Trophoblast cell (in vitro differentiated cells and primary cell): ENCODE results near the gene NFX1.

Source experiments
- DNase-seq, 2 donors: peaks; one replicate each; pipeline ENCODE4 v3.0.0-alpha.2; 2016
- H2AFZ ChIP-seq: 2 replicates; pipeline ENCODE4 v1.6.1; 2013; ENCODE audit warnings: low read length, moderate library complexity, mild to moderate bottlenecking; ENCODE audit not compliant: insufficient read depth, poor library complexity
- H2AK5ac ChIP-seq: 2 replicates; pipeline ENCODE4 v1.6.1; 2013; ENCODE audit warnings: mild to moderate bottlenecking, low read length
- H2BK120ac ChIP-seq: 2 replicates; pipeline ENCODE4 v1.6.1; 2013; ENCODE audit warnings: low read length, mild to moderate bottlenecking, moderate library complexity; ENCODE audit not compliant: insufficient read depth, poor library complexity
- H2BK12ac ChIP-seq: 2 replicates; pipeline ENCODE4 v1.6.1; 2013; ENCODE audit warnings: mild to moderate bottlenecking, low read length, moderate library complexity
- H2BK5ac ChIP-seq: 2 replicates; pipeline ENCODE4 v1.6.1; 2013; ENCODE audit warnings: low read length, low read depth, moderate library complexity, mild to moderate bottlenecking; ENCODE audit not compliant: poor library complexity
- H3K14ac ChIP-seq: 2 replicates; pipeline ENCODE4 v1.6.1; 2013; ENCODE audit warnings: mild to moderate bottlenecking, low read length
- H3K18ac ChIP-seq: 2 replicates; pipeline ENCODE4 v1.6.1; 2013; ENCODE audit warnings: mild to moderate bottlenecking, low read length
- H3K23ac ChIP-seq: 2 replicates; pipeline ENCODE4 v1.6.1; 2013; ENCODE audit warnings: low read length
- H3K27ac ChIP-seq: 2 replicates; pipeline ENCODE4 v1.5.1; 2013; ENCODE audit warnings: low read depth, mild to moderate bottlenecking, inconsistent platforms, low read length, moderate library complexity
- H3K27me3 ChIP-seq: 2 replicates; pipeline ENCODE4 v1.6.1; 2013; ENCODE audit warnings: inconsistent platforms, mild to moderate bottlenecking, low read length, moderate library complexity; ENCODE audit not compliant: insufficient read depth
- H3K36me3 ChIP-seq, 2 experiments: 1 replicate in 1 of 2; 2 replicates in 1 of 2; pipeline ENCODE4 v1.6.1; 2013; ENCODE audit warnings: low read length in 2 of 2, mild to moderate bottlenecking in 2 of 2, moderate library complexity in 1 of 2; ENCODE audit not compliant: insufficient read depth in 2 of 2, control insufficient read depth in 1 of 2
- H3K4ac ChIP-seq: 2 replicates; pipeline ENCODE4 v1.6.1; 2013; ENCODE audit warnings: low read depth, mild to moderate bottlenecking, low read length, moderate library complexity
- H3K4me1 ChIP-seq, 2 experiments: 1 replicate in 1 of 2; 2 replicates in 1 of 2; pipeline ENCODE4 v1.6.1; 2013; ENCODE audit warnings: low read length in 2 of 2, mild to moderate bottlenecking in 2 of 2, moderate library complexity in 1 of 2; ENCODE audit not compliant: insufficient read depth in 2 of 2, control insufficient read depth in 1 of 2
- H3K4me2 ChIP-seq: 2 replicates; pipeline ENCODE4 v1.6.1; 2013; ENCODE audit warnings: inconsistent platforms, mild to moderate bottlenecking, low read length, moderate library complexity
- H3K4me3 ChIP-seq: 2 replicates; pipeline ENCODE4 v1.5.1; 2013; ENCODE audit warnings: mild to moderate bottlenecking, low read depth, low read length, inconsistent platforms
- H3K79me1 ChIP-seq: one replicate; pipeline ENCODE4 v1.6.1; 2013; ENCODE audit warnings: low read length
- H3K79me2 ChIP-seq: 2 replicates; pipeline ENCODE4 v1.6.1; 2013; ENCODE audit warnings: low read length, mild to moderate bottlenecking; ENCODE audit not compliant: control insufficient read depth, insufficient read depth, poor library complexity
- H3K9ac ChIP-seq: 2 replicates; pipeline ENCODE4 v1.6.1; 2013; ENCODE audit warnings: mild to moderate bottlenecking, low read length
- H3K9me3 ChIP-seq: 2 replicates; pipeline ENCODE4 v1.6.1; 2013; ENCODE audit warnings: low read depth, mild to moderate bottlenecking, control low read depth, inconsistent platforms, low read length; ENCODE audit not compliant: insufficient read depth
- H4K12ac ChIP-seq: 2 replicates; pipeline ENCODE4 v1.6.1; 2013; ENCODE audit warnings: low read depth, mild to moderate bottlenecking, low read length, moderate library complexity
- H4K8ac ChIP-seq: 2 replicates; pipeline ENCODE4 v1.6.1; 2013; ENCODE audit warnings: low read depth, mild to moderate bottlenecking, low read length, moderate library complexity
- H4K91ac ChIP-seq: one replicate; pipeline ENCODE4 v1.6.1; 2013; ENCODE audit warnings: low read depth, mild to moderate bottlenecking, low read length, moderate library complexity
- WGBS: extraction: QIAGEN DNeasy Blood & Tissue Kit; methylation state at CpG from one replicate; pipeline ENCODE4 v1.1.7; 2013; ENCODE audit warnings: missing lambda C conversion rate; ENCODE audit not compliant: insufficient read length, insufficient coverage; ENCODE audit errors: extremely low coverage; 5-methylcytosine and 5-hydroxymethylcytosine counted together

NFX1 gene

DNA sequence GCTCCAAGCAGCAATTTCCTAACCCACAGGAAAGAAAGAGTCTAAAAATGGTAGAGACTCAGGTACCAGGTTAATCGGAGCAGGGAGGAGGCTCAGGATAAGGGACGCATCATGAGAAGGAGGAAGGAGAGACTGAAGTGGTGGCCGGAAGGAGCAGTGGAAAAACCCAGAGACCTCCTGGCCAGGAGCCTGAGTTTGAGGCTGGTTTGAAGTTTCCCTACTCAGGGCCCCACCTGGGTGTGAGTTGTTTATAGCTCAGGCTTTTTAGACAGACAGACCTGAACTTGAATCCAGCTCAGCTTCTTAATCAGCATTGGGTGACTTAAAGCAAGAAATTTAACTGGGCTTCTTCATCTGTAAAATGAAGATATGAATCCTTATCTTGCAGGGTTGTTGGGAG is 124.0 kb downstream of the NFX1 start:
- no peak overlapping the region for H2BK5ac ChIP-seq
- H3K27me3 ChIP-seq = no peaks in the 10 kb centered on the region
- no peaks in the 10 kb centered on the region for H3K79me1 ChIP-seq
- no peak overlapping the region for H3K18ac ChIP-seq
- no peak overlapping the region for H3K9ac ChIP-seq
- H3K9me3 ChIP-seq = peaks cover 1% of the 10 kb centered on the region
- H2AFZ ChIP-seq = no peak overlapping the region
- no peak overlapping the region for H3K27ac ChIP-seq
- no peak overlapping the region for H4K12ac ChIP-seq
- no peak overlapping the region for H3K4me2 ChIP-seq
- H3K4ac ChIP-seq = no peak overlapping the region
- no peak overlapping the region for H4K8ac ChIP-seq
- no peak overlapping the region for H2BK120ac ChIP-seq
- H2AK5ac ChIP-seq = no peak overlapping the region
- no peaks in the 10 kb centered on the region for H3K79me2 ChIP-seq
- H3K36me3 ChIP-seq = no peaks in the 10 kb centered on the region
- no peak overlapping the region for H3K4me3 ChIP-seq
- H2BK12ac ChIP-seq = no peak overlapping the region
- no peak for DNase-seq
- no peak overlapping the region for H3K23ac ChIP-seq
- WGBS = no CpG with 5 or more reads among the region's 3 CpGs
- no peak overlapping the region for H4K91ac ChIP-seq
- no peak overlapping the region for H3K14ac ChIP-seq
- no peaks in the 10 kb centered on the region for H3K4me1 ChIP-seq

DNA sequence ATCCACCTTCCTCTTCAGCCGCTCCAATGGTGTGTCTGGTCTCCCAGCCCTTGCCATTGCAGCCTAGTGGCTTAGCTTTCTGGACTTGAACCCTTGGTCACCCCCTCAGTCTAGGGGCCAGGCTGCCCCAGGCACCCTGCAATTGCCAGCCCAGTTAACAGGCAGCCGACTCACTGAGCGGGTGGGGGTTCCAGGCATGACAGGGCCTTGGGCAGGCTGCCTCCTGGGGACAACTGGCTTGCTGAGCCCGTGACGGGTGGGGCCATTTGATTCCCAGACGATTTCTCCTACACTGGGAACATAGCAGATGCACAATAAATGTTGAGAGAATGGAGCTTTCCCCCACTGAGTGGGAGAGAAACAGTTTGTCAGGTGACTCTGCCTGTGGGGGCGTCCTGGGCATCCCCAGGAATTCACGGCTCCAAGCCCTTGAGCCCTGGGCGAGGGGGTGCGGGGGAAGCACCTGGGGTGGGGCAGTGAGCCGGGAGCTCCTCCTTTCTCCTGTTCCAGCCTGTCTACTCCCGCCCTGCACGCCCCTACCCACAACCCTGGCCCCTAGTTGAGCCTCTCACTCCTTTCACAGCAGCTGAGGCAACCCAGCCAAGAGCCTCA is 124.7 kb downstream of the NFX1 start:
- H3K79me2 ChIP-seq = no peaks in the 10 kb centered on the region
- no peak overlapping the region for H4K91ac ChIP-seq
- no peaks in the 10 kb centered on the region for H3K36me3 ChIP-seq
- no peak overlapping the region for H3K4me2 ChIP-seq
- H2BK12ac ChIP-seq = no peak overlapping the region
- no peaks in the 10 kb centered on the region for H3K4me1 ChIP-seq
- no peak overlapping the region for H4K12ac ChIP-seq
- no peak for DNase-seq
- H2AFZ ChIP-seq = no peak overlapping the region
- no peak overlapping the region for H3K4ac ChIP-seq
- H3K79me1 ChIP-seq = no peaks in the 10 kb centered on the region
- no peak overlapping the region for H3K9ac ChIP-seq
- no peak overlapping the region for H2BK5ac ChIP-seq
- H3K9me3 ChIP-seq = peaks cover 1% of the 10 kb centered on the region
- H3K27me3 ChIP-seq = no peaks in the 10 kb centered on the region
- H3K27ac ChIP-seq = no peak overlapping the region
- no CpG with 5 or more reads among the region's 13 CpGs for WGBS
- H3K23ac ChIP-seq = no peak overlapping the region
- H3K4me3 ChIP-seq = no peak overlapping the region
- H4K8ac ChIP-seq = no peak overlapping the region
- no peak overlapping the region for H2AK5ac ChIP-seq
- H2BK120ac ChIP-seq = no peak overlapping the region
- no peak overlapping the region for H3K14ac ChIP-seq
- H3K18ac ChIP-seq = no peak overlapping the region

DNA sequence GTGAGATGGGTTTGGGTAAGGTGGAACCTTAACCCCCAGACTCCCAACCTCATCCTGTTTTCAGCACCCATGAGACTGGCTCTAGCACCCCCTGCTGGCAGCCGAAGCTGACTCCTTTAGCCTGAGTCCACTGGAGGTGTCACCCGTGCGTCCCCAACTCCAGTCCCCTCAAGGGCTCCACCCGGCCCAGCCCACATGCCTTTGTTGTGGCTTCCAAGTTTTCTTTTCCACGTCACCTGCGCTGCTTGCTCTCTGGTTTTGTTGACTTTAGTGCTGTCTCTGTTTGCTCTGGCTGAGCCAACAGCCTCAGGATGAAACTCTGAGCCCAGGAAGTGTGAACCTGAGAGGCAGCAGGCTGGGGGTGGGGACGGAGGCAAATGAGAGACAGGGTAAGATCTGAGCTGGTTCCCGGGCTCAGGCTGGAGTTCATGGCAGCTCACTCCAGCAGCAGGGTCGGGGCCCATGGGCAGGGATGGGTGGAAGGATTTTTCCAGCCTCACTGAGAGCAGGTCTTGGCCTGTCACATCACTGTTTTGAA is 125.3 kb downstream of the NFX1 start:
- H4K8ac ChIP-seq = no peak overlapping the region
- no peak overlapping the region for H3K18ac ChIP-seq
- H2BK5ac ChIP-seq = no peak overlapping the region
- DNase-seq = peak; percentile 25 to 68
- H3K14ac ChIP-seq = no peak overlapping the region
- H3K36me3 ChIP-seq = no peaks in the 10 kb centered on the region
- H3K23ac ChIP-seq = no peak overlapping the region
- no peak overlapping the region for H3K4me3 ChIP-seq
- no peak overlapping the region for H2BK12ac ChIP-seq
- no peak overlapping the region for H2AFZ ChIP-seq
- no peak overlapping the region for H3K4me2 ChIP-seq
- H2AK5ac ChIP-seq = no peak overlapping the region
- peaks cover 1% of the 10 kb centered on the region for H3K9me3 ChIP-seq
- no peak overlapping the region for H4K91ac ChIP-seq
- H3K4me1 ChIP-seq = no peaks in the 10 kb centered on the region
- H4K12ac ChIP-seq = no peak overlapping the region
- WGBS = no CpG with 5 or more reads among the region's 9 CpGs
- H3K4ac ChIP-seq = no peak overlapping the region
- no peaks in the 10 kb centered on the region for H3K79me2 ChIP-seq
- H2BK120ac ChIP-seq = no peak overlapping the region
- no peaks in the 10 kb centered on the region for H3K27me3 ChIP-seq
- H3K9ac ChIP-seq = no peak overlapping the region
- H3K79me1 ChIP-seq = no peaks in the 10 kb centered on the region
- no peak overlapping the region for H3K27ac ChIP-seq

DNA sequence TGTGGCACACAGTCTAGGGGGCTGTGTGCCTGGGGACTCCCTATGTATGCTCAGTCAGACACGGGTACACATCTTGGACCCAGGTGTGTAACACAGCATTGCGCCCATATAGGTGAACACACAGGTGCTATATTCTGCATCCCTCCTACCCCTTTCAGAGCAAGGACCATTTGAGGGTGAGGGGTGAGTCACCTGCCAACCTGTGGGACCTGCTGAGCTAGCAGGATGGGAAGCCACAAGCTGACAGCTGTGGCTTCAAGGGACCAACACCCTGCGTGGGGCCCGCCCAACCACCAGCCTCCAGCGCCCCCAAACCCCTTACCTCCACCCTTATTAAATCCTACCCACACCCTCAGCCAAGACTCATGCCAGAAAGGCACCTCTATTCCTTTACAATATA is 126.7 kb downstream of the NFX1 start:
- H3K4me3 ChIP-seq = no peak overlapping the region
- no CpG with 5 or more reads among the region's 5 CpGs for WGBS
- no peak overlapping the region for H3K27ac ChIP-seq
- H4K8ac ChIP-seq = no peak overlapping the region
- H3K4me2 ChIP-seq = no peak overlapping the region
- no peaks in the 10 kb centered on the region for H3K36me3 ChIP-seq
- H3K14ac ChIP-seq = no peak overlapping the region
- H3K27me3 ChIP-seq = no peaks in the 10 kb centered on the region
- H2BK12ac ChIP-seq = no peak overlapping the region
- no peaks in the 10 kb centered on the region for H3K79me1 ChIP-seq
- H2AK5ac ChIP-seq = no peak overlapping the region
- H3K18ac ChIP-seq = no peak overlapping the region
- no peak overlapping the region for H3K4ac ChIP-seq
- no peak overlapping the region for H2AFZ ChIP-seq
- no peaks in the 10 kb centered on the region for H3K4me1 ChIP-seq
- no peak overlapping the region for H4K91ac ChIP-seq
- no peak overlapping the region for H4K12ac ChIP-seq
- no peak overlapping the region for H3K9ac ChIP-seq
- no peak for DNase-seq
- no peak overlapping the region for H2BK120ac ChIP-seq
- no peak overlapping the region for H3K23ac ChIP-seq
- no peaks in the 10 kb centered on the region for H3K9me3 ChIP-seq
- no peaks in the 10 kb centered on the region for H3K79me2 ChIP-seq
- no peak overlapping the region for H2BK5ac ChIP-seq
